Endothelial cell of hepatic sinusoid (primary cell): Measurements from ENCODE around the gene PHC2.

ENCODE experiments used
- in situ Hi-C: cut with HindIII; loops from 2 replicates; pipeline ENCODE4 v1.10.0; 2017; ENCODE audit warnings: low sequenced_read_pairs

Gene PHC2

DNA sequence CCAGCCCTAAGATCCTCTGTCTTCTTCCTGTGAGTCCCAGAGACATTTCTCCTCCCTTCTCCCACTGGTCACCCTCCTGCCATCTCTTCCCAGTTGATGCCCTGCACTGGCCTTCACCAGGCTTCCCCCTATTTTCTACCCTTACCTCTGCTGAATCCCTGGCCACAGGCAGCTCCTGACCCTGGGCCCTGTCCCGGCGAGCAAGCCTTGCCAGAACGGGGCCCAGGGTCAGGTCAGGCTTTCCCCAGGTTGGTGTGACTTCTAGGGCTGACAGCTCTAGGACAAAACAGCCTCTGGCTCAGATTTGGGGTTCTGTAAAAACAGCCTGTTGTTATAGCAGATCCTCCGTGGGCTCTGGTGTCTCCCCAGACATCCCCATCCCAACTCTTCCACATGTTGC is 57.3 kb downstream of the PHC2 start:
- in situ Hi-C loops: no loop called here

DNA sequence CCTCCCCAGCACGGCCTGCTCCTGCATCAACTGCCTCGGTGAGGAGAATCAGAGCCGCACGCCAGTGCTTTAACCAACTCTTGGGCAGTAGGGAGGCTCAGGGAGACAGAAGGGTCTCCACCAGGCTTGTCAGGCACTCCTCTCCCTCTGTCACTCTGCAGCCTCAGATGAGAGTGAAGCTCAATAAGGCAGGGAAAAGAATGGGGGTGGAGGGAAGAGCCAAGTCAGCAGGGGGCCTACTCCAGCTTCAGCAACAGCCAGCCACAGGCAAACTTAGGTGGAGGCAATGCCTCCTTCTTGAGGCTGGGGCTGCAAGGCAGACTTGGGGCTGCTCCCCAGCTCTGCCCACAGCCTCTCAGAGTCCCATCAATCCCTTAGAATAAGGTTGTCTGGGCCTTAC is 58.2 kb downstream of the PHC2 start:
- in situ Hi-C loops: no loop called here

DNA sequence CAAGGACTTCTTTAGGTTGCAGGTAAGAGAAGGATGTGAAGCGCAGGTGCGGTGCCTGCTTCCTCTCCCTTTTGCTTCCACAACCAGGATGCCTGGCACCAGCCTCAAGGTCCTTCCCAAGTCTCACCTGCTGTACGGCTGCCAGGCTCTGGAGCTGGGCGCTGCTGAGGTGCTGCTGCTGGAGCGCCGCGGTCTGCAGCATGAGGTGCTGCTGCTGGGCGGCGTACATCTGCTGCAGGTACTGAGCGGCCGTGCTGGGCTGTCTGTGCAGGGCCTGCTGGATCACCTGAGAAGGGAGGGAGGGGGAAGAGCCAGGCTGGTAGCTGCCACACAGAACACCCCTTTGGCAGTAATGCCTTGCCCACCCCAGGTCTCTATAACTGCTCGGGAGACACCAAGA is 58.7 kb downstream of the PHC2 start:
- in situ Hi-C loops: no loop called here

DNA sequence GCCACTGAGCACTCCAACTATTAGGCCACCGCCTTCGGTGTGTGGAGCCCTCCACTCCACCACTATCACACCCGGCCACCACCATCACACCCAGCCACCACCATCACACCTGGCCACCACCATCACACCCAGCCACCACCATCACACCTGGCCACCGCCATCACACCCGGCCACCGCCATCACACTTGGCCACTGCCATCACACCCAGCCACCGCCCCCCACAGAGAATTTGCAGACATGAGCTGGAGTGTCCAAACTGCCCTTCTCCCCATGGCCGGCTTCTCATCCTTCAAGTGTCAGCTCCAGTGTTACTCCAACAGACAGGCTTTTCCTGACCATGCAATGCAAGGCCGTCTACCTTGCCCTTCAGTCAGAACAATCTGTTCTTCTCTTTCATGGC is 59.6 kb downstream of the PHC2 start:
- in situ Hi-C loops: no loop called here

DNA sequence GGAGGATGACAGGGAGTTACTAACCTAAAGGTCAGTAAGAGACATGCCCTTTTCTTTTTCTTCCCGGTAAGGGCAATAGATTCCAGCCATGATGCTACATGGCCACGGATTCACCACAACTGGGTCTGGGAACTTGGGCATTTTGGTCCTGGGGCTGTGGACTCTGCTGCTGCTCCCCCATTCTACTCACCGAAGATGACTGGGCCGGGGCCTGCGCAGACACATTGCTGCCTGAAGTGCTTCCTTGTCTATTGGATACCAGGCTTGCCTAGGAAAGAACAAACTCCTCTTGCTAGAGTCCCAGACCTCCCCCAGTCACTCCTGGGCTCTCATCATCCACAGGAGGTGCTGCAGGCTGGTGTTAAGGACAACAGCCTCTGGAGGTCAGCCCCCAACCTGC is 60.1 kb downstream of the PHC2 start:
- in situ Hi-C loops: no loop called here

DNA sequence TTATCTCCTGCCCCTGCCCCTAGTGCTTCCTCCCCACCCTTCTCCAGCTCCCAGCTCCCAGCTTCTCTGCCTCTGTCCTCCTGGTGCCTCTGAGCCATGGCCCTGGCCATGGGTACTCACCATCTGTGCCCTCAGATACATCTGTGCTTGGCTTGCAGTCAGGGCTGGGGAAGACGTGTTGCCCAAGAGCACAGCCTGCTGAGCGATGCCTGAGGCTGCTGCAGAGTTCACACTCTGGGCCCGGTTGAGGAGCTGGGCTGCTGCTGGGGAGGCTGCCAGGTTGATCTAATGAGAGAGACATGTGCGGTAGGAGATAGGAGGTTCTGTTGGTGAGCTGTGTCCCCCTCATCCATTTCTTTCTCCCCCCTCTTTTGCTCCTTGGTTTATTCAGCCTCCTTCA is 60.6 kb downstream of the PHC2 start:
- in situ Hi-C loops: no loop called here

DNA sequence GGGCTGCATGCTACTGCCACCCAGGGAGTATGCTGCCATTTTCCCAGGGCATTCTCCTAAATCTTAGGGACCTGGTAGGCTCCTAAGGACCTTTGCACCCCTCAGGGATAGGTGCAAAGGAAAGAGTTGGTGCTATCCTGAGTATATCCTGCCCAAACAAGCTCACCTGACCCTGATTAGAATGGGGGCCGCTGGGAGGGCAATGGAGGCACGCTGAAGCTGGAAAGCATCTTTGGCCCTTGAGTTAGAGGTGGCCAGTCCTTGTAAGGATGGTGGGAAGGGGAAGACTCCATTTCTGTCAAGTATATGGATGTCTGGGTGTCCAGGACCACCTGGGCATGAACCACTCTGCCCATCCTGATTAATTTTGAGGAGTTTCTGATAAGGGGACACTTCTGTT is 61.1 kb downstream of the PHC2 start:
- in situ Hi-C loops: no loop called here

DNA sequence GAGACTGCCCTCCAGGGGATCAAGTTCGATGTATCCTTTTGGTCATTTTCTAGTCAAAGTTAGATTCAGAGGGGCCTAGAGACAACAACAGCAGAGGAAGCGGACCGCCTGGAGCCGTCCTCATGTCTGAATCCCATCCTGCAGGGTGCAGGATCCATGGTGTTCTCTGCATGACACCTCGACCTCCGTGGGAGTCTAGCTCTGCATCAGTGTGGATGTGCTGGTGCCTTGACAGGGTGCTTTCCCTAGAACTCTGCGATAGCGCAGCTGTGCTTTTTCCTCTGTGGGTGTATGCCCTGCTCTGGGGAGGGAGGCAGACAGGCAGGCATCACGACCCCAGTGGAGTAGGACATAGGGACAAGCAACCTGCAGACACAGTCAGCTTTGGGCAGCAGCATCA is 61.8 kb downstream of the PHC2 start:
- in situ Hi-C loops: no loop called here

DNA sequence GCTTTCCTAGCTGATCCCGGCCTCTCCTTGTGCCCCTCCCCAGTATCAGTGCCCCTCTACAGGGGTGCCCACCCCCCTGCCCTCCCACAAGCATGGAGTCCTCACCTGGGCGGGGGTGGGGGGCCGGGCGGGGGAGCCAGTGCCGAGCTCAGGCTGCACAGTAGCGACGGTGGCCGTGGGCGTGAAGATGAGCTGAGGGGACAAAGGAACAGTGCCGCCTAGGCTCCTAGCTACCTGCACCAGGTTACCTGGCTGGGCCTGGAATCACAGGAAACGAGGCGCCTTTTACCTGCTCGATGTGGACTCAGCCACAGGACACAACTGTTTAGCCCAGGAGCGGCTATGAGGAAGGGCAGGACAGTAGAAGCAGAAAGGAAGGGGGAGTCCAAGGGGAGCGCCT is 62.5 kb downstream of the PHC2 start:
- in situ Hi-C loops: no loop called here

DNA sequence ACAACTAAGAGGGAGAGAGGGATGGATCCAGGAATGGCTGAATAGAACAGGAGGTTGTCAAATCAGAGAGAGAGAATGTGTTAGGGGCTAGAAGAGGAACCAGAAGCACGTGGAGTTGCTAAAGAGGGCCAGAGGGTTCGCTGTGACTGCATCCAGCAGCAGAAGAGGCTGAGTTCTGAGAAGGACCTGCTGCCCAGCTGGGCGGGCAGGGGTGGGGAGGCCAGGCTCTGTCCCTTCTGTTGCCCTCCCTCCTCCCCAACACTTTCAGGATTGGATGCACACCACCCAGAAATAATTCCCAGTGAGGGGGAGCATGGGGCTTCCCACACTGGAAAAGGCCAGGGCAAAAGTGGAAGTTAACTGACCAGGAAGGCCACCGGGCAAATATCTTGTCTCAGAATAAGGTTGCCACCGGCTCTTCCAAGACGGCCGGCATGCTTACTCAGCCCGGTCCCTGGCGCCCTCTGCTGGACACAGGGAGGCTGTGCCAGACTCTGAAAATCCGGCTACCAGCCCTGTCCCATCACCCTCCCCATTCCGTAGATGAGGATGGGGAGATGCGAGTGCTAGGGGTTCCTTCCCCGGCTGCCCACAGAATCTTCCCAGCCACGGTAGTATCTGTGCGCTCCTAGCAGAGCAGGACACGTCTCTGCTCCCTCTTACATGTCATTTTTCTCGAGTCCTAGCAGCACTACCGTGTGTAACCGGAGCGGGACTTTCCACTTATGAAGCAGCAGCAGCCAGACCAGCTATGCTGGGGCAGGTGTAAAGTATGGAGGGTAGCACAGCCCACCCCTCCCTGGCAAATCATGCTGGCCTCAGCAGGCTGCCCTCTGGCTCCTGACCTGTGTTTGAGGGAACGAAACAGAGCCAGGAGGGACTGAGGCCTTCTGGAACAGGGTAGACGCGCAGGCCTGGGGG is 63.1 kb downstream of the PHC2 start:
- in situ Hi-C loops: no loop called here

DNA sequence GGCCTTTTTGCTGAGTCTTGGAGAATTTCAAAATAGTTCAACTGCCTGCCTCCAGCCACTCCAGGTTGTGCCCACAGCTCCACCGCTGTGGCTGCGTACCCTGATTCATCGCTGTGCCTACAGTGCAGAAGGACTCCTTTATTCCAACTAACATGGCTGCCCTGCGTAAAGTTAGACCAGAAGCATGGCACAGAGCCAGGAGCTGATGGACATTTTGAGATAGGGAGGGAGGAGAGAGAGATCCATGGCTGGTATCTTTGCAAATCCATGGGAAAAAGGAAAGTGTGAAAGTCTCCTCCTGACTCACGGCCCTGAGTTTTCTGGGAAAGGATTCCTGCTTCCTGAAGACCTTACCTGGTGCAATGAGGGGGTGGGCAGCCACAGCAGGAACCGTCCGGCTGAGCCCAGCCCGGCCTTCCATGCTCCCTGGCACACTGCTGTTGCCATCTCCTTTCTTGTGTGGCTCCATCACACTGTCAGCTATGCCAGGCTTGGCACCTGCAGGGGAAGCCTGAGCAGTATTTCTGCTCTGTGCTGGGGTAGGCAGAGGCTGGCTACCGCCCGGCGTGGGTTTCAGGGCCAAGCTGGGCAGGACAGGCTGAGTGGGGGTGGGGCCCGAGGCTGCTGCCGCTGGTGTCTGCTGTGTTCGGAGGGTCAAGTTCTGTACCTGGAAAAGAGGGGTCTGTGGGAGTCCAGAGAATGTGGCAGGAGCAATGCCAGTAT is 64.0 kb downstream of the PHC2 start:
- in situ Hi-C loops: no loop called here

DNA sequence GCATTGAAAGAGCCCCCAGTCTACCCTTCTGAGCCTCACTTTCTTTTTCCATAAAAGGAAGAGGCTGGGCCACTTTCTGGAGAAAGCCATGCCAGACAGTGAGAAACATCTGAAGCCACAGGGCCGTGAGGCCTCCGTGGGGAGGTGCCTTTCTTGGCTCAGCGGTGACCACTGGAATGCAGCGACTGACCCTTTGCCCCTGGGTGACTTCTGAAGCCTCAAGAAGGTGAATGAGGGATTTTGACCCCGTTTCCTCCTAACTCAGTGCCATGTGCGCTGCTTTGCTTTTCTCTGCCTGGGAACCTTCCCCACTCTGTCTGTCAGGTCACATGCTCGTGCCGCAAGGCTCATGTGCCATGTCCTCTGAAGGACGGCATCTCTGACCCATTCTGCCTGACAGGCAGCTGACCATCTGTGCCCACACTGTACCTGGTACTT is 65.3 kb downstream of the PHC2 start:
- in situ Hi-C loops: no loop called here

DNA sequence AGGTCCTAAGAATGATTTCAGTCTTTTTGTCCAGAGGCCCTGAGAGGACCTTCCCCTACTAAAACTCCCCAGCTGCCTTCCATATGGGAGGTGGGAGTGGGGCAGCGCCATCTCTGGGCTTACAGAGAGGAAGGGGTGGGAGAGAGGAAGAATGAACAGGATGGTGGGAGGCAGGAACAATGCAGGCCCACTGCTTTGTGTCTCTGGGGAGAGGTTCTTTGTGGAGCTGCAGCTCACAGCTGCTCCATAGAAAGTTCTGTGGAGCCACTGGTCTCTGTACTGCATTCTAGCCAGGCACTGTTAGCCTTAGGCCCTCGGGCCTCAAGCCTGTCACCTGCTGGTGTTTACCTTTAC is 66.4 kb downstream of the PHC2 start:
- in situ Hi-C loops: no loop called here

DNA sequence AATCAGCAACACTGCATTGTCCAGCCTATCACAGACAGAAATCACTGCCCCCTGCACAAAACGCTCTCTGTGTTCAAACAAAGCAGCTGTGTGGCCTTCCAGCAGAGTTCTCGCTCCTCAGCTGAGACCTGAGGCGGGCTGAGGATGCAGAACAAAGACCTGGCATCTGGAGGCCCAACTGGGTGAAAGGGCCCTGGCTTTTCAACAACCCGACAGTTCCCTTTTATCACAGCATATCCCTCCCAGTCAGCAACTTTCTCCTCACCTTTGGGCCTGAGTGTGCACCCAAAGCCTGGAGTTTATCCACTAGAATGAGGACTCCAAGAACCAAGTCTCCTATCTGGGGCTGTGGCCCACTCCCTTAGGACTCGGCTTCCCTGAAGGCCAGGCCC is 67.4 kb downstream of the PHC2 start:
- in situ Hi-C loops: no loop called here

DNA sequence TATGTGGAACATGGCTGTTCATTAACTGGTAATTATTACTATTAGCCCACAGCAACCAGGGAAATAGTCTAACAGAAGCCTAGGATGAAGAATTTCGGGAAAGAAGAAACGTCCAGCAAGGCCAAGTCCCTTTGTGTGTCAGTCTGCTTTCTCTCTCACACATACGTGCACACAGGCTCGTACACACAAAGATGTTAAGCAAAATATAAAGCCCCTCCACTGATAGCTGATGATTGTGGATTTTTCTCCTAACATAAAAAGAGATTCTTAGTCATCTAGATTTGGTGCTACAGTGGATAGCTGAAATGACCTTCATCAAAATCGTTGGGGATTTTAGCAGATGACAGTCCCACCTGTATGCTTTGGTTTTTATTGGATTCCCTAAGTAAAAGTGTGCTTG is 67.9 kb downstream of the PHC2 start:
- in situ Hi-C loops: no loop called here

DNA sequence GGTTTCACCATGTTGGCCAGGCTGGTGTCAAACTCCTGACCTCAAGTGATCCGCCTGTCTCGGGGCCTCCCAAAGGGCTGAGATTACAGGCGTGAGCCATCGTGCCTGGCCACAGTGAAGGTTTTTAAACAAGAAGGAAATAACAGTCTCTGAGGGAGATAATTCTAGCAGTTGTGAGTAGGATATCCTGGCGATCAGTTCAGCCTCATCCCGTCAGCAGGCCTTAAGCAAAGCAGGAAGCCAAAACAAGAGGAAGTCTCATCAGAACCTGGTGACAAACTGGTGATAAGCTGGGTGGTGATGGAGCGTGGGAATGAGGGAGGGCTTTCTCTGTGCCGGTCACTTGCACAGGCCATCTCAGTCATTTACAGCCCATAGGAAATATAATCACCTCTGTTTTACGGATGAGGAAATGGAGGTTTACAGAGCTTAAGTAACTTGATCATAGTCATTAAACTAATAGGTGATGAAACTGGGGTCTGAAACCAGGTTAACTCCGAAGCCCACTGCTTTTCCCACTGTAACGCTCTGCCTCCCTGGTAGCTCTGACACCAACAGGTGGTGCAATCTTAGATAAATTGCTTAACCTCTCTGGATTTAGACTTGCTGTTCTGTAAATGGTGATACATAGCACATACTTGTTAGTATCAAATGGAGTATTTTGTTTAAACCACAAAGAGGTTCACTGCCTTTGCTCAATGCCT is 69.2 kb downstream of the PHC2 start:
- in situ Hi-C loops: no loop called here

DNA sequence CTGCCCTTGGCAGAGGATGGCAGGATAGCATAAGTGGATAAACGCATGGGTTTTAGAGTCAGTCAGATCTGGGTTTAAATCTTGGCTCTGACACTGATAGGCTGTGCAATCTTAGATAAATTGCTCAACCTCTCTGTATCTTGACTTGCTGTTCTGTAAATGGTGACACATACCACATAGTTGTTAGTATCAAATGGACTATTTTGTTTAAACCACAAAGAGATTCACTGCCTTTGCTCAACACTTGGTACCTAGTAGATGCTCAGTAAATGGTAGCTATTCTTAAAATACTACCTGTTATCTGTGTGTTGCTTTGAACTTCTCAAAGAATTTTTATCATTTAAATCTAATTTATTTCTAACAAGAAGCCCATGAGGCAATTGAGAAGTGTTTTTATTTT is 70.5 kb downstream of the PHC2 start:
- in situ Hi-C loops: no loop called here

DNA sequence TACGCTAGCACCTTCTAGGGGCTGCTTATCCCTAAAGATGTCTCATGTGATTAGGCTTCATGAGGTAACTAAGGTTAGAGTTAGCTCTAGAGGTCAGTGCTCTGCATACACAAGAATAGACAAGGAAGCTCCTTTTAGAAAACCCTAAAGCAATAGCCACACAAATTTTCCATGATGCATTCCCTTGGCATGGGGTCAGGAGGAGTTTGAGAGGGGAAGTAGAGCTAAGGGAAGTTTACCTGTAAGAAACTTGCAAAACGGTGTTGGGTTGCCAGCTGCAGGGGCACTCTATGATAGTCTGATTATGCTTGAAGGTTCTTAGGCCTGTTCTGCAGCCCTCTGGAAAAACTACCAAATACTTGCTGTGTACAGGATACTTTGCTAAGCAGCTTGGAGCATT is 71.0 kb downstream of the PHC2 start:
- in situ Hi-C loops: no loop called here

DNA sequence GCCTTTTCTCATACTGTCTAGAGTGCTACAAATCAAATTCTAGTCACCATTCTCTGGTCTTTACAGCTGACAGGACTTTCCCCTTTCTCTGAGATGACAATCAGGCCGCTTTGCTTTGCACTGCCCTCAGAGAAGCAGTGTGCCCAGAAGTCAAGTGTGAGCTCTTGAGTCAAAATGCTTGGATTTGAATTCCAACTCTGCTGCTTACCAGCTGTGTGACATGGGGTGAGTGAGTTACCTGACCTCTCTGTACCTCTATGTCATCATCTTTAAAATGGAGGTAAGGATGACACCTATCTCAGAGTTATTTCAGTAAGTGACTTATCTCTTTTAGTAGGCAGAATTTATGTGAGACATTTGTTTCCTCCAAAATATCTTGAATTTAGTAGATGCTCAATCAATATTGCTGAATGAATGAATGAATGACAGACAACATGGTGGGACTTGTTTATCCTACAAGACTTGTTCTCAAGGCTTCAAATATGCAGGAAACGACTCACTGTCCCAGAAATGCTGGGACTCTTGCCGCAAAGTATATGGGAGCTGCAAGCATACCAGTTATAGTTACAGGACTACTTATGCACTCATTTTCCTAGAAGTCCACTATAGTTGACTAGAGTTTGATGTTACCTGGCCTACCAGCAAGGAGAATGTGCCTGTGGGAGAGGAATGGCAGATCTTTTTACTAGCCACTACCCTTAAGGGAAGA is 71.9 kb downstream of the PHC2 start:
- in situ Hi-C loops: no loop called here

DNA sequence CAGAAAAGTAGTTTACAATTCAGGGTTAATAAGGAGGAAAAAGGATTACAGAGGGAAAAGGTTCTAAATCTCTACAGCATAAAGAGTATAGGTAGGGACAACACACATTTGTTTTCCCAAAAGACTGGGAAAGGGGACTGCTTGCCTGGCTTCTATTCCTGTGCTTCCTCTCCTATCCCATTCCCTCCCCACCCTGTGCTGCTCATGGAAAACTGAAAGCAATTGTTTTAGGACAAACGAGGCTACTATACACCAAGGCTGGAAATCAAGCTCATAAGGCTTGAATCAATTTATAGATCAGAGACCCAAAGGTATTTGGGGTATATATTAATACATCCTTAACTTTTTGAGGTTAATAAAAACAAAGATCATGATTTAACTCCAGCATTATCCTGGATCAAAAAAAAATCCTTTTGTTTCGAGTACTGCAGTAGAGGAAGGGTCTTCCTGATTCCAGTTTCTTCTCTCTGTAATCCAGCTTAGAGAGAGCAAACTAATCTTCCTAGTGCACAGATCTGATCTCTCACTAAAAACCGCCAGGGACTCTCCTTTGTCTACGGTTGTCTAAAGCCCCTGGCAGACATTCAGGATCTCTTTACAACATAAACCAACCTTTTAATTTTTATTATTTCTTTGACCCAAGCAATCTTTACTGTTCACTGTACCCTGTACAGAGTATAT is 72.6 kb downstream of the PHC2 start:
- in situ Hi-C loops: no loop called here

DNA sequence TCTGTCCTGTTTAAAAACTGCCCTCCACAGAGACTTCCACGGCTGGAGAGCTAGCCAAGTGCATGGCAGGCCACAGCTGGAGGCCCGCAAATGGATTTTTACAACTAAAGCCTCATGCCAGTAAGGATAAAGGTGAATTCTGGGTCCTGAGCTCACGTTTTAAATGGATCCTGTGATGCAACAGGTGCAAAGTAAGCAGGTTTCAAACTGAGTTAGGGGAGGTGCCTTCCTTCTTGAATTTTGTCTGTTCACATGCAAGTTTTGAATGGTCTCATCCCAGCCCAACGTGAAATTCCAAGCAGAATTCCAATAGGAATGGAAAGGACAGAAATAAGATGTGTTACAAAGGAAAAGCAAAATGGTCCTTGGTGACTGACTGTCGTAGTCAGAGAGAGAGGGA is 73.8 kb downstream of the PHC2 start:
- in situ Hi-C loops: no loop called here
